Right lobe of liver (tissue), 4 donors: ENCODE results near the gene VGLL3.

ENCODE experiments used
- POLR2A ChIP-seq: fragments of 450-650 bp; IDR thresholded peaks from one replicate; pipeline ENCODE4 v1.6.1; 2017; ENCODE audit warnings: antibody characterized with exemption, mild to moderate bottlenecking
- TF ChIP-seq, protein P1 (sequence below), 4 donors: fragments of 200-600 bp in 3 of 4; fragments of 450-650 bp in 1 of 4; IDR thresholded peaks; one replicate each; pipeline versions ENCODE4 v1.5.1 to v1.8.0; 2016 to 2022; ENCODE audit warnings: antibody characterized with exemption in 4 of 4, mild to moderate bottlenecking in 2 of 4
- donor health status: DM: no; HTN: no; CAD: no.
- donor health status: DM: no; HTN: no; CAD: no.
- donor health status: DM: no; HTN: yes; CAD: no.

DNA sequence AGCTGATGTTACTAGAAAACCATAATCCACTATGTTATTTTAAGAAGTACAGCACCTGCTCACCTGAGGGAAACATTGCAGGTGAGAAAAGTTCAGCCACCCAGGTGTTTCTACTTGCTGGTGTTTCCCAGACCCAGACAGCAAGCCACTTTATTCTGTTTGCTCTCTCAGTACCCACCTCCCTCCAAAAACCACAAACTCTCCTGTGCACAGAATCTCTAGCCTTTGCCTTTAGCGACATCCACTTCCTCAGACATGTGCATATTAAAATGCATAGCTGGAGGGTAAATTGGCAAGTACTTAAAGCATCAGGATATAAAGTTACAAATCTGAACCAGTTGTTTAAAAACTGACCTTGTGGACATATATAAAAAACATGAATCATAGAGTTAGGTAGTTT, 36.7 kb downstream of the VGLL3 start:
- TF ChIP-seq POLR2A: no peak
- TF ChIP-seq, protein P1, sequence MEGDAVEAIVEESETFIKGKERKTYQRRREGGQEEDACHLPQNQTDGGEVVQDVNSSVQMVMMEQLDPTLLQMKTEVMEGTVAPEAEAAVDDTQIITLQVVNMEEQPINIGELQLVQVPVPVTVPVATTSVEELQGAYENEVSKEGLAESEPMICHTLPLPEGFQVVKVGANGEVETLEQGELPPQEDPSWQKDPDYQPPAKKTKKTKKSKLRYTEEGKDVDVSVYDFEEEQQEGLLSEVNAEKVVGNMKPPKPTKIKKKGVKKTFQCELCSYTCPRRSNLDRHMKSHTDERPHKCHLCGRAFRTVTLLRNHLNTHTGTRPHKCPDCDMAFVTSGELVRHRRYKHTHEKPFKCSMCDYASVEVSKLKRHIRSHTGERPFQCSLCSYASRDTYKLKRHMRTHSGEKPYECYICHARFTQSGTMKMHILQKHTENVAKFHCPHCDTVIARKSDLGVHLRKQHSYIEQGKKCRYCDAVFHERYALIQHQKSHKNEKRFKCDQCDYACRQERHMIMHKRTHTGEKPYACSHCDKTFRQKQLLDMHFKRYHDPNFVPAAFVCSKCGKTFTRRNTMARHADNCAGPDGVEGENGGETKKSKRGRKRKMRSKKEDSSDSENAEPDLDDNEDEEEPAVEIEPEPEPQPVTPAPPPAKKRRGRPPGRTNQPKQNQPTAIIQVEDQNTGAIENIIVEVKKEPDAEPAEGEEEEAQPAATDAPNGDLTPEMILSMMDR (IDR thresholded peaks at IDR 0.05): no peak
